Liver (tissue), 9 donors: ENCODE measurements around the gene VIPR2. TPM values are rescaled to one million over a fixed set of nuclear protein-coding genes. Genes with fewer than 3 reads are reported as not detected.

Experiments
- DNase-seq: peaks from one replicate; pipeline ENCODE4 v3.0.0-alpha.2; 2017; ENCODE audit warnings: low spot score
- H3K27ac ChIP-seq, 2 donors: one replicate each; pipeline ENCODE4 v1.7.0; 2013; ENCODE audit warnings: inconsistent platforms in 2 of 2, low read length in 2 of 2, control low read depth in 1 of 2, low read depth in 1 of 2, mild to moderate bottlenecking in 1 of 2
- H3K27me3 ChIP-seq, 4 donors: one replicate each; pipeline versions ENCODE4 v1.6.1 to v1.7.0; 2013; ENCODE audit warnings: low read length in 3 of 4, inconsistent platforms in 1 of 4, mild to moderate bottlenecking in 1 of 4, moderate library complexity in 1 of 4; ENCODE audit not compliant: control insufficient read depth in 4 of 4, insufficient read depth in 4 of 4
- H3K36me3 ChIP-seq, 4 donors: one replicate each; pipeline versions ENCODE4 v1.6.1 to v1.7.0; 2013; ENCODE audit warnings: low read length in 3 of 4, mild to moderate bottlenecking in 3 of 4, low read depth in 1 of 4, moderate library complexity in 1 of 4; ENCODE audit not compliant: control insufficient read depth in 4 of 4, insufficient read depth in 3 of 4
- H3K4me1 ChIP-seq, 4 donors: one replicate each; pipeline versions ENCODE4 v1.6.1 to v1.7.0; 2013; ENCODE audit warnings: low read length in 3 of 4, mild to moderate bottlenecking in 3 of 4, moderate library complexity in 1 of 4; ENCODE audit not compliant: control insufficient read depth in 4 of 4, insufficient read depth in 4 of 4
- H3K4me3 ChIP-seq, 3 donors: one replicate each; pipeline versions ENCODE4 v1.6.1 to v1.7.0; 2013; ENCODE audit warnings: low read length in 3 of 3, control low read depth in 1 of 3, low read depth in 1 of 3, mild to moderate bottlenecking in 1 of 3
- H3K9ac ChIP-seq, 2 donors: one replicate each; pipeline ENCODE4 v1.7.0; 2013; ENCODE audit warnings: low read length in 2 of 2, mild to moderate bottlenecking in 2 of 2, moderate library complexity in 2 of 2, control low read depth in 1 of 2, low read depth in 1 of 2
- H3K9me3 ChIP-seq, 4 donors: one replicate each; pipeline versions ENCODE4 v1.6.1 to v1.7.0; 2013; ENCODE audit warnings: low read length in 3 of 4; ENCODE audit not compliant: control insufficient read depth in 4 of 4
- EGR1 ChIP-seq, 2 donors: IDR thresholded peaks; 2 replicates each; pipeline ENCODE4 v1.6.1; 2016 to 2018; ENCODE audit warnings: antibody characterized with exemption in 2 of 2, low read depth in 2 of 2
- FOXA2 ChIP-seq: IDR thresholded peaks from 2 replicates; pipeline ENCODE4 v1.6.1; 2016; ENCODE audit warnings: antibody characterized with exemption
- HNF4A ChIP-seq, 2 donors: conservative IDR thresholded peaks; 2 replicates each; pipeline ENCODE4 v1.6.1; 2016; ENCODE audit warnings: antibody characterized with exemption in 2 of 2, mild to moderate bottlenecking in 2 of 2
- JUND ChIP-seq, 2 donors: IDR thresholded peaks; 2 replicates each; pipeline ENCODE4 v1.6.1; 2016; ENCODE audit warnings: antibody characterized with exemption in 2 of 2
- NR2F2 ChIP-seq: IDR thresholded peaks from 2 replicates; pipeline ENCODE4 v1.6.1; 2016; ENCODE audit warnings: antibody characterized with exemption
- RXRA ChIP-seq, 2 donors: IDR thresholded peaks; 2 replicates each; pipeline ENCODE4 v1.6.1; 2017 to 2018; ENCODE audit warnings: antibody characterized with exemption in 2 of 2, mild to moderate bottlenecking in 1 of 2
- TAF1 ChIP-seq: conservative IDR thresholded peaks from 2 replicates; pipeline ENCODE4 v1.6.1; 2016; ENCODE audit warnings: antibody characterized with exemption, mild to moderate bottlenecking
- YY1 ChIP-seq: IDR thresholded peaks from 2 replicates; pipeline ENCODE4 v1.6.1; 2016; ENCODE audit warnings: antibody characterized with exemption, mild to moderate bottlenecking
- WGBS: extraction: QIAGEN DNeasy Blood & Tissue Kit; methylation state at CpG from one replicate; pipeline ENCODE4 v1.1.7; 2013; 5-methylcytosine and 5-hydroxymethylcytosine counted together
- polyA plus RNA-seq, 2 donors: library from polyadenylated mRNA; stranded (reverse) in 1 of 2; unstranded in 1 of 2; fragments of 200-250 nt in 1 of 2; fragments of >200 nt in 1 of 2; fragmentation: Nextera tagmentation in 1 of 2; extraction: Ambion mirVana in 1 of 2; gene quantifications; one replicate each; pipeline versions ENCODE4 v1.2.1 to v1.2.3, GENCODE V29; 2013 to 2015
- total RNA-seq, 2 donors: library from RNA; depleted of rRNA; stranded (reverse); fragments of >200 nt; gene quantifications; one replicate each; pipeline ENCODE4 v1.2.3, GENCODE V29; 2014
- TF ChIP-seq, protein P1 (sequence below): IDR thresholded peaks from 2 replicates; pipeline ENCODE4 v1.6.1; 2016; ENCODE audit warnings: antibody characterized with exemption
- TF ChIP-seq, protein P2 (sequence below): fragments of 150-350 bp; IDR thresholded peaks from 2 replicates; pipeline ENCODE4 v1.5.1; 2017; ENCODE audit warnings: improper control_type of control experiment, low read depth, low read length; ENCODE audit not compliant: missing input control
- TF ChIP-seq, protein P3 (sequence below): IDR thresholded peaks from 2 replicates; pipeline ENCODE4 v1.6.1; 2016; ENCODE audit warnings: antibody characterized with exemption
- TF ChIP-seq, protein P4 (sequence below): IDR thresholded peaks from 2 replicates; pipeline ENCODE4 v1.6.1; 2016; ENCODE audit warnings: antibody characterized with exemption, mild to moderate bottlenecking
- TF ChIP-seq, protein P5 (sequence below): IDR thresholded peaks from 2 replicates; pipeline ENCODE4 v1.6.1; 2016; ENCODE audit warnings: antibody characterized with exemption
- donor health status: healthy.
- donor health status: healthy.
- donor health status: healthy.
- donor health status: healthy.
- donor health status: healthy.

The VIPR2 gene
- total and polyA plus RNA-seq, 4 donors: 0.05 to 0.17 (median 0.10) TPM; not detected in 1

DNA sequence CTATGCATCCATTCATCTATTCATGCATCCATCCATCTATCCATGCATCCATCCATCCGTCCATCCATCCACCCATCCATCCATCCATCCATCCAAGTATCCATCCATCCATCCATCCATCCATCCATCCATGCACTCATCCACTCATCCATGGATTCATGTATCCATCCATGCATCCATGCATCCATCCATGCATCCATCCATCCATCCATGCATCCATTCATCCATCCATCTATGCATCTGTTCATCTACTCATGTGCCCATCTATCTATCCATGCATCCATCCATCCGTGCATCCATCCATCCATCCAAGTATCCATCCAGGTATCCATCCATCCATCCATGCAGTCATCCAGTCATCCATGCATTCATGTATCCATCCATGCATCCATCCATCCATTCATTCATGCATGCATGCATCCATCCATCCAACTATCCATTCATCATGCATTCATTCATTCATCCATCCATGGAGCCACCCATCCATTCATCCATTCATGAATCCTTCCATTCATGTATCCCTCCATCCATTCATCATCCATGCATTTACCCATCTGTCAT lies 156.3 kb downstream of the VIPR2 start:
- peaks cover 0 to 8% (median 1%) of the 10 kb centered on the region in 4 donors for H3K27me3 ChIP-seq
- TF ChIP-seq, protein P1, sequence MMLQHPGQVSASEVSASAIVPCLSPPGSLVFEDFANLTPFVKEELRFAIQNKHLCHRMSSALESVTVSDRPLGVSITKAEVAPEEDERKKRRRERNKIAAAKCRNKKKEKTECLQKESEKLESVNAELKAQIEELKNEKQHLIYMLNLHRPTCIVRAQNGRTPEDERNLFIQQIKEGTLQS: no peak
- no peak for TF ChIP-seq HNF4A (conservative IDR thresholded peaks at IDR 0.05)
- no peak for TF ChIP-seq RXRA (IDR thresholded peaks at IDR 0.05)
- TF ChIP-seq FOXA2: no peak
- TF ChIP-seq, protein P2, sequence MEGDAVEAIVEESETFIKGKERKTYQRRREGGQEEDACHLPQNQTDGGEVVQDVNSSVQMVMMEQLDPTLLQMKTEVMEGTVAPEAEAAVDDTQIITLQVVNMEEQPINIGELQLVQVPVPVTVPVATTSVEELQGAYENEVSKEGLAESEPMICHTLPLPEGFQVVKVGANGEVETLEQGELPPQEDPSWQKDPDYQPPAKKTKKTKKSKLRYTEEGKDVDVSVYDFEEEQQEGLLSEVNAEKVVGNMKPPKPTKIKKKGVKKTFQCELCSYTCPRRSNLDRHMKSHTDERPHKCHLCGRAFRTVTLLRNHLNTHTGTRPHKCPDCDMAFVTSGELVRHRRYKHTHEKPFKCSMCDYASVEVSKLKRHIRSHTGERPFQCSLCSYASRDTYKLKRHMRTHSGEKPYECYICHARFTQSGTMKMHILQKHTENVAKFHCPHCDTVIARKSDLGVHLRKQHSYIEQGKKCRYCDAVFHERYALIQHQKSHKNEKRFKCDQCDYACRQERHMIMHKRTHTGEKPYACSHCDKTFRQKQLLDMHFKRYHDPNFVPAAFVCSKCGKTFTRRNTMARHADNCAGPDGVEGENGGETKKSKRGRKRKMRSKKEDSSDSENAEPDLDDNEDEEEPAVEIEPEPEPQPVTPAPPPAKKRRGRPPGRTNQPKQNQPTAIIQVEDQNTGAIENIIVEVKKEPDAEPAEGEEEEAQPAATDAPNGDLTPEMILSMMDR: no peak
- no peak for TF ChIP-seq JUND (IDR thresholded peaks at IDR 0.05)
- TF ChIP-seq, protein P3, sequence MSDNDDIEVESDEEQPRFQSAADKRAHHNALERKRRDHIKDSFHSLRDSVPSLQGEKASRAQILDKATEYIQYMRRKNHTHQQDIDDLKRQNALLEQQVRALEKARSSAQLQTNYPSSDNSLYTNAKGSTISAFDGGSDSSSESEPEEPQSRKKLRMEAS: no peak
- no peak for TF ChIP-seq YY1
- DNase-seq: no peak
- WGBS: 61% methylated on average over 2 of the region's 2 CpGs
- H3K36me3 ChIP-seq: no peaks in the 10 kb centered on the region
- no peak overlapping the region for H3K9ac ChIP-seq
- no peaks in the 10 kb centered on the region for H3K4me1 ChIP-seq
- peaks cover 0 to 10% (median 7%) of the 10 kb centered on the region in 4 donors for H3K9me3 ChIP-seq
- no peak overlapping the region for H3K27ac ChIP-seq
- no peak overlapping the region for H3K4me3 ChIP-seq

DNA sequence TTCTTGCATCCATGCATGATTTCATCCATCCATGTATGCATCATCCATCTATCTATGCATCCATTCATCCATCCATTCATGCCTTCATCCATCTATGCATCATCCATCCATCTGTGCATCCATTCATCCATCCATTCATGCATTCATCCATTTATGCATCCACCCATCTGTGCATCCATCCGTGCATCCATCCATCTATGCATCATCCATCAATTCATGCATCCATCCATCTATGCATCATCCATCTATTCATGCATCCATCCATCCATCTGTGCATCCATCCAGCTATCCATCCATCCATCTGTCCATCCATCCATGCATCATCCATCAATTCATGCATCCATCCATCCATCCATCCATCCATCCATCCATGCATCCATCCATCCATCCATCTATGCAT lies 157.0 kb downstream of the VIPR2 start:
- Histone ChIP-seq H3K9me3 (peaks cover 3 to 11% (median 7%) of the 10 kb centered on the region in 4 donors), H3K36me3 (no peaks in the 10 kb centered on the region), H3K27ac (no peak overlapping the region), H3K9ac (no peak overlapping the region), H3K27me3 (peaks cover 0 to 8% (median under 1%) of the 10 kb centered on the region in 4 donors), H3K4me3 (no peak overlapping the region), H3K4me1 (no peaks in the 10 kb centered on the region)
- DNase-seq: no peak
- 29% methylated on average over 1 of the region's 1 CpG for WGBS
- TF ChIP-seq, protein P2: no peak

DNA sequence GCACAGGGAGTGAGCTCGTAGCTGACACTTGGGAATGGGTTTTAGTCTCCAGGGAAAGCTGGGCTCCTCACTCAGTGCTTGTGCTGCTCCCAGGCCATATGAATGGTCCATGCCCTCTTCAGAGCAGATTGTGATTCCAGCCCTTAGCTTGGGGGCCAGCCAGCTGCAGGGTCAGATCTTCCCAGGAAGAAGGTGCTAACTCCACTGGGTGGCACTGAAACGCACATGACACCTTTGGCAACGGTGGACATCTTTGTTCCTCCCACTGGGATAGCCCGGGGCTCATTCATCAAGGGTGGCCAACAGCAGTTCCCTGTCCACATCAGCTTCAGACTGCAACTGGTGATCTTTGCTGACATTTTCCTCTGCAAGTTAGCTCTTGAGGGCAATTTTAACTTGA lies 159.1 kb downstream of the VIPR2 start:
- H3K27me3 ChIP-seq: peaks cover 0 to 8% (median 0%) of the 10 kb centered on the region in 4 donors
- DNase-seq: no peak
- no peak overlapping the region for H3K9ac ChIP-seq
- H3K9me3 ChIP-seq: peaks cover 13 to 25% (median 20%) of the 10 kb centered on the region in 4 donors
- H3K4me1 ChIP-seq: no peaks in the 10 kb centered on the region
- no peak overlapping the region for H3K4me3 ChIP-seq
- H3K36me3 ChIP-seq: no peaks in the 10 kb centered on the region
- WGBS: 66% methylated on average over 4 of the region's 4 CpGs
- H3K27ac ChIP-seq: no peak overlapping the region
- no peak for TF ChIP-seq NR2F2
- TF ChIP-seq, protein P1: no peak
- no peak for TF ChIP-seq EGR1 (IDR thresholded peaks at IDR 0.05; ENCODE audit: low read depth in 2 of 2)
- TF ChIP-seq YY1: no peak
- no peak for TF ChIP-seq HNF4A (conservative IDR thresholded peaks at IDR 0.05)
- no peak for TF ChIP-seq FOXA2
- TF ChIP-seq TAF1: no peak
- TF ChIP-seq, protein P2: no peak
- TF ChIP-seq, protein P4, sequence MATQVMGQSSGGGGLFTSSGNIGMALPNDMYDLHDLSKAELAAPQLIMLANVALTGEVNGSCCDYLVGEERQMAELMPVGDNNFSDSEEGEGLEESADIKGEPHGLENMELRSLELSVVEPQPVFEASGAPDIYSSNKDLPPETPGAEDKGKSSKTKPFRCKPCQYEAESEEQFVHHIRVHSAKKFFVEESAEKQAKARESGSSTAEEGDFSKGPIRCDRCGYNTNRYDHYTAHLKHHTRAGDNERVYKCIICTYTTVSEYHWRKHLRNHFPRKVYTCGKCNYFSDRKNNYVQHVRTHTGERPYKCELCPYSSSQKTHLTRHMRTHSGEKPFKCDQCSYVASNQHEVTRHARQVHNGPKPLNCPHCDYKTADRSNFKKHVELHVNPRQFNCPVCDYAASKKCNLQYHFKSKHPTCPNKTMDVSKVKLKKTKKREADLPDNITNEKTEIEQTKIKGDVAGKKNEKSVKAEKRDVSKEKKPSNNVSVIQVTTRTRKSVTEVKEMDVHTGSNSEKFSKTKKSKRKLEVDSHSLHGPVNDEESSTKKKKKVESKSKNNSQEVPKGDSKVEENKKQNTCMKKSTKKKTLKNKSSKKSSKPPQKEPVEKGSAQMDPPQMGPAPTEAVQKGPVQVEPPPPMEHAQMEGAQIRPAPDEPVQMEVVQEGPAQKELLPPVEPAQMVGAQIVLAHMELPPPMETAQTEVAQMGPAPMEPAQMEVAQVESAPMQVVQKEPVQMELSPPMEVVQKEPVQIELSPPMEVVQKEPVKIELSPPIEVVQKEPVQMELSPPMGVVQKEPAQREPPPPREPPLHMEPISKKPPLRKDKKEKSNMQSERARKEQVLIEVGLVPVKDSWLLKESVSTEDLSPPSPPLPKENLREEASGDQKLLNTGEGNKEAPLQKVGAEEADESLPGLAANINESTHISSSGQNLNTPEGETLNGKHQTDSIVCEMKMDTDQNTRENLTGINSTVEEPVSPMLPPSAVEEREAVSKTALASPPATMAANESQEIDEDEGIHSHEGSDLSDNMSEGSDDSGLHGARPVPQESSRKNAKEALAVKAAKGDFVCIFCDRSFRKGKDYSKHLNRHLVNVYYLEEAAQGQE: no peak
- TF ChIP-seq, protein P5, sequence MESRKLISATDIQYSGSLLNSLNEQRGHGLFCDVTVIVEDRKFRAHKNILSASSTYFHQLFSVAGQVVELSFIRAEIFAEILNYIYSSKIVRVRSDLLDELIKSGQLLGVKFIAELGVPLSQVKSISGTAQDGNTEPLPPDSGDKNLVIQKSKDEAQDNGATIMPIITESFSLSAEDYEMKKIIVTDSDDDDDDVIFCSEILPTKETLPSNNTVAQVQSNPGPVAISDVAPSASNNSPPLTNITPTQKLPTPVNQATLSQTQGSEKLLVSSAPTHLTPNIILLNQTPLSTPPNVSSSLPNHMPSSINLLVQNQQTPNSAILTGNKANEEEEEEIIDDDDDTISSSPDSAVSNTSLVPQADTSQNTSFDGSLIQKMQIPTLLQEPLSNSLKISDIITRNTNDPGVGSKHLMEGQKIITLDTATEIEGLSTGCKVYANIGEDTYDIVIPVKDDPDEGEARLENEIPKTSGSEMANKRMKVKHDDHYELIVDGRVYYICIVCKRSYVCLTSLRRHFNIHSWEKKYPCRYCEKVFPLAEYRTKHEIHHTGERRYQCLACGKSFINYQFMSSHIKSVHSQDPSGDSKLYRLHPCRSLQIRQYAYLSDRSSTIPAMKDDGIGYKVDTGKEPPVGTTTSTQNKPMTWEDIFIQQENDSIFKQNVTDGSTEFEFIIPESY: no peak
